ENCODE measurements around the gene PRKAR2A. TPM values are rescaled to one million over a fixed set of nuclear protein-coding genes. Genes with fewer than 3 reads are reported as not detected.
"Not testable (repeated sequence)": the region's sequence is repeated elsewhere in the genome, so short reads cannot be mapped to it uniquely, and the experiment has no call there.

Gene PRKAR2A
- total RNA-seq, 6 experiments from 2014 or later = 60.6 to 72.7 (median 68.2) TPM

DNA sequence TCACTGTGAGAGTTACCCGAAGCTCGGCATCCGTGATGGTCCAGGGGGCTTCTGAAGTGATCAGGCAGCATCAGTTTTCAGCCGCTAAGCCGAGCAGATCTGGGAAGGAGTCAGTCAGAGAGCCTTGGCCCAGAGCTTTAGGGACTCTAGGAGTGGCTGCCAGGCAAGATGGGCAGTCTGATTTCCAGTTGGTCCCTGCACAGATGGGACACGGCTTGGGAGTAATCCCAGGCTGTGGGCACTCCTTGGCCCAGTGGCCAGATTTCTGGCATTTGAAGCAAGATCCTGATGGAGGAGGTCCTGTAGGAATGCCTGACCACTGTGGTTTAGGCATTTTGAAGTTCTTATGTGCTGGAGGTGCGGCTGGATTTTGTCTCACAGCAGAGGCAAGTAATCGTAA lies 120.2 kb downstream of the PRKAR2A start:
- no peak for DNase-seq
- H3K9me3 Mint-ChIP-seq = no peaks in the 10 kb centered on the region
- H3K27ac Mint-ChIP-seq = no peak overlapping the region
- peaks cover 2% of the 10 kb centered on the region for H3K27me3 Mint-ChIP-seq (ENCODE audit: insufficient read depth)
- TF ChIP-seq, protein P1, sequence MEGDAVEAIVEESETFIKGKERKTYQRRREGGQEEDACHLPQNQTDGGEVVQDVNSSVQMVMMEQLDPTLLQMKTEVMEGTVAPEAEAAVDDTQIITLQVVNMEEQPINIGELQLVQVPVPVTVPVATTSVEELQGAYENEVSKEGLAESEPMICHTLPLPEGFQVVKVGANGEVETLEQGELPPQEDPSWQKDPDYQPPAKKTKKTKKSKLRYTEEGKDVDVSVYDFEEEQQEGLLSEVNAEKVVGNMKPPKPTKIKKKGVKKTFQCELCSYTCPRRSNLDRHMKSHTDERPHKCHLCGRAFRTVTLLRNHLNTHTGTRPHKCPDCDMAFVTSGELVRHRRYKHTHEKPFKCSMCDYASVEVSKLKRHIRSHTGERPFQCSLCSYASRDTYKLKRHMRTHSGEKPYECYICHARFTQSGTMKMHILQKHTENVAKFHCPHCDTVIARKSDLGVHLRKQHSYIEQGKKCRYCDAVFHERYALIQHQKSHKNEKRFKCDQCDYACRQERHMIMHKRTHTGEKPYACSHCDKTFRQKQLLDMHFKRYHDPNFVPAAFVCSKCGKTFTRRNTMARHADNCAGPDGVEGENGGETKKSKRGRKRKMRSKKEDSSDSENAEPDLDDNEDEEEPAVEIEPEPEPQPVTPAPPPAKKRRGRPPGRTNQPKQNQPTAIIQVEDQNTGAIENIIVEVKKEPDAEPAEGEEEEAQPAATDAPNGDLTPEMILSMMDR (IDR thresholded peaks at IDR 0.05) = no peak
- peaks cover 12% of the 10 kb centered on the region for H3K4me1 Mint-ChIP-seq (ENCODE audit: low read depth)
- no peaks in the 10 kb centered on the region for H3K36me3 Mint-ChIP-seq (ENCODE audit: low read depth)
- no peak overlapping the region for H3K4me3 Mint-ChIP-seq

DNA sequence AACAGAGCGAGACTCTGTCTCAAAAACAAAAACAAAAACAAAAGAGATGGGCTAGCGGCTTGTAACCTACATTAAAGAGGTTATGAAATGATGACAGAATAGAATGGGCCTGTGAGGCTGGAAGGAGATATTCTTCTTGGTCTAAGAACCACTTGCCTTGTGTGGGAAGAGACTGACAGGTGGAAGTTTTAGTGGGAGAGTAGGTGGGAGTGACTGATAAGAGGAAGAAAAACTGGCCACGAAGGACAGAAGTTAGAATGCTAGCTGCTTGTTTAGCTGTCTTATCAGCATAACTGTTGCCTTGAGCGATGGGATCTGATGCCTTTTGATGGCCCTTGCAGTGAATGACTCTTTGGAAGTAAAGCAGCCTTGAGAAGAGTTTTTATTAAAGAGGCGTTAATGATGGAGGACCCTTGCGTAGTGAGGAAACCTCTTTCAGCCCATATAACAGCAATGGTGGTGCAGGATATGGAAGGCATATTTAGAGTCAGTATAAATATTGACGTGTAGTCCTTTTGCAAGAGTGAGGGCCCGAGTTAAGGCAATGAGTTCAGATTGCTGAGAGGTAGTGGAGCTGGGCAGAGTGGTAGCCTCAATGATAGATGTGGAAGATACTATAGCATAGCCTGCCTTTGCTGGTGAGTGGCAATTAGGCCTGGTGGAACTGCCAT lies 122.4 kb downstream of the PRKAR2A start:
- H3K4me3 Mint-ChIP-seq; DNase-seq; H3K36me3 Mint-ChIP-seq (ENCODE audit: low read depth); H3K9me3 Mint-ChIP-seq; H3K27me3 Mint-ChIP-seq (ENCODE audit: insufficient read depth); H3K27ac Mint-ChIP-seq: not testable (repeated sequence)
- H3K4me1 Mint-ChIP-seq (ENCODE audit: low read depth) = peaks cover 18% of the 10 kb centered on the region

DNA sequence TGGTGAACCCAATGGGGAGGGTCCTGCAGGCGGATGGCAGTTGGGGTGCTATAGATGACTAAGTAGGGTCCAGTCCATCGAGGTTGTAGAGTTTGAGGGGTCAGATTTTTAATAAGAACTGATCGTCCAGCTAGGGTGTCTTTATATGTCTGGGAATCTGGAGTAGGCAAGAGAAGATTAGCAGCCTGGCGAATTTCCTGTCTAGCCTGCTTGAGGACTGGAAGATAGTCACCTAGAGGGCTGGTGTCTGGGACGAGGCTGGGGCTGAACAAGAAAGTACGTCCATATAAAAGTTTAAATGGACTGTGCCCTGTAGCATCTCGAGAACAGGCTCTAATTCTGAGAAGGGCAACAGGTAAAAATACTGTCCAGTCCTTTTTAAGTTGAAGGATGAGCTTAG lies 123.9 kb downstream of the PRKAR2A start:
- Mint-ChIP-seq H3K27ac (no peak overlapping the region), H3K27me3 (ENCODE audit: insufficient read depth) (no peaks in the 10 kb centered on the region; the same call in 1 of the 2 replicates)

DNA sequence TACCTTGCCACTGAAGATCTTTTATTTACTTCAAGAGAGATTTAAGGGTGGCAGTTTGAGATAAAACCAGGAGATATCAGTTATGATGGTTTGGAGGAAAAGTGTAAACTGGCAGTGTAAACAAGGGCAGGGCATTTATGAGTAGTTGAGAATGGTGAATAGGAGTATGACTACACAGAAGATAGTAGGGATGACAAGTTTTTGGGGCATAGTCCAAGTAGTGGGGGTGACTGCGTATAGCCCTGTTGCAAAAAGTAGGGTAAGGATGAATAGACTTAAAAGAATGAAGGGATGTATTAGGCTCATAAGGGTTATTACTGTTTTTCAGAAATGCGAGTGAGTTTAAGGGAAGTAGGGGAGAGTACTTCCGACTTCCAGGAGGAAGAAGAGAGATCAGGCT lies 124.4 kb downstream of the PRKAR2A start:
- peak; percentile 39 for DNase-seq
- not testable (repeated sequence) for H3K9me3 Mint-ChIP-seq; H3K27me3 Mint-ChIP-seq (ENCODE audit: insufficient read depth); H3K27ac Mint-ChIP-seq; H3K36me3 Mint-ChIP-seq (ENCODE audit: low read depth); H3K4me3 Mint-ChIP-seq
- peaks cover 18% of the 10 kb centered on the region for H3K4me1 Mint-ChIP-seq (ENCODE audit: low read depth)

More for the DNA sequence above, 123.9 kb downstream of the PRKAR2A start:
- Mint-ChIP-seq H3K36me3 (ENCODE audit: low read depth) (no peaks in the 10 kb centered on the region), H3K9me3 (no peaks in the 10 kb centered on the region), H3K4me3 (no peak overlapping the region; the same call in 1 of the 2 replicates), H3K4me1 (ENCODE audit: low read depth) (peaks cover 18% of the 10 kb centered on the region)
- TF ChIP-seq, protein P1 (IDR thresholded peaks at IDR 0.05) = no peak
- DNase-seq = no peak

DNA sequence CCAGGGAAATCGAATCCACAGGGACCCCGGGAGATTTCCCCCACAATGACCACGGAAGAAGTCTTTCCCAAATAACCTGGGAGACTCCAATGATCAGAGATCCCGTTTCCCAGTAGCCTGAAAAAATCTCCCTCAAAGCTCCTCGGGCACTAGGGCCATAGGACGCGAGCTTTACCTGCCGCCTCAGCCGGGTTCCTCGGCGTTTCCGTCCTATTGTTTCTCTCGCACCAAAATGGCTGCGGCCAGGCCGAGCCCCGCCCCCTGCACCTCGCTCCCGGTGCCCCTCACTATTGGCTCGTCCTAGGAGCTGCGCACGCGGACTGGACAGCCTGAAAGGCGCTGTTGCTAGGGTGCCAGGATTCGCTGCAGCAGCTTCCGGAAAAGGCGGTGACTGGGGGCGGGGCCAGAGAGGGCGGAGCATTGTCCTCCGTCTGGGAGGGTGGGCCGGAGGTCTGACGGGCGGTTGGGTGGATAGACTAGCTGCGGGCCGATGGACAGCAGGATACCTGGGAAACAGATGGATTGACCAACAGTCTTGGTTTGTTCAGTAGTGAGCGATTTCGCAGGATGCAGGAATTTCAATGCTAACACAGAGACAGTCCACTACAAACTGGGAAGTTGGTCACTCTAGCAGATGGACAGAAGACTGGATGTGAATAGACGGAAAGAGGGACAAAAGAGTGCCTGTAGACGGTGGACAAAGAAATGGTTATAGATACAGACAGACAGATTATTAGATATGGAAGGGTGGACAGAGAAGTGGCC lies 130.5 kb downstream of the PRKAR2A start, which contains the start of gene IP6K2:
Gene IP6K2, minus strand, starts transcription at position 240 of the 765 bp plus-strand sequence. CDS start 21,930 bp downstream, outside the sequence.
- H3K9me3 Mint-ChIP-seq = no peaks in the 10 kb centered on the region
- H3K27ac Mint-ChIP-seq = peak within 1 kb of the TSS; percentile 97
- peak within 1 kb of the TSS; percentile 98 for H3K4me3 Mint-ChIP-seq
- TF ChIP-seq, protein P1 (IDR thresholded peaks at IDR 0.05) = no peak
- H3K4me1 Mint-ChIP-seq (ENCODE audit: low read depth) = peaks cover 26% of the 10 kb centered on the region
- peaks cover 6% of the 10 kb centered on the region; the same call in 1 of the 2 replicates for H3K27me3 Mint-ChIP-seq (ENCODE audit: insufficient read depth)
- H3K36me3 Mint-ChIP-seq (ENCODE audit: low read depth) = peaks cover 22% of the 10 kb centered on the region
- peak; percentile 98 for DNase-seq

DNA sequence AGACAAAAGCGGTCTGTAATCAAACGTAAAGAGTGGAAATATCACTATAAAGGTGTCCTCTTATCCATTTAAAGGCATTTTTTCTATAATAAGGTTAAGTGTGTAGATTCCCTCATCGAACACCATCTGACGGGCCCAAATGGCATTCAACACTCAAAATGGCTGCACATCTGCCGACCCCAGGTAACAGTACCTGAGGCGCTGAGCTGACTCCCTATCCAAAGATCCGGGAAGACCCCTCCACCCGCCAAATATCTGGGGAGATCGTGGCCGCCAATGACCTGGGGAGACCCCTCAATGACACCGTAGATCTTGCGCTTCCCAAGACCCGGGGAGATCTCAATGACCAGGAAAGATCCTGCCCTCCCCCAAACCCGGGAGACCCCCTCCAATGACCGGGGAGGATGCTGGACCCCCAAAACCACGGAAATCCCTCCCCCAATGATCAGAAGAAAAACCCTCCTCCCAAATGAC lies 131.1 kb downstream of the PRKAR2A start:
- H3K9me3 Mint-ChIP-seq = no peaks in the 10 kb centered on the region
- peak overlapping the region; percentile 97 for H3K27ac Mint-ChIP-seq
- H3K4me3 Mint-ChIP-seq = peak overlapping the region; percentile 98
- peaks cover 6% of the 10 kb centered on the region; the same call in 1 of the 2 replicates for H3K27me3 Mint-ChIP-seq (ENCODE audit: insufficient read depth)
- no peak for DNase-seq
- TF ChIP-seq, protein P1 (IDR thresholded peaks at IDR 0.05) = no peak
- peaks cover 26% of the 10 kb centered on the region for H3K36me3 Mint-ChIP-seq (ENCODE audit: low read depth)
- H3K4me1 Mint-ChIP-seq (ENCODE audit: low read depth) = peaks cover 30% of the 10 kb centered on the region

Data from HFFc6 (cell line).